Measurements from ENCODE around the gene C1orf210. TPM values are rescaled to one million over a fixed set of nuclear protein-coding genes. Genes with fewer than 3 reads are reported as not detected.

The C1orf210 gene
- total RNA-seq, 1 experiment from 2014 or later = 5.9 TPM

DNA sequence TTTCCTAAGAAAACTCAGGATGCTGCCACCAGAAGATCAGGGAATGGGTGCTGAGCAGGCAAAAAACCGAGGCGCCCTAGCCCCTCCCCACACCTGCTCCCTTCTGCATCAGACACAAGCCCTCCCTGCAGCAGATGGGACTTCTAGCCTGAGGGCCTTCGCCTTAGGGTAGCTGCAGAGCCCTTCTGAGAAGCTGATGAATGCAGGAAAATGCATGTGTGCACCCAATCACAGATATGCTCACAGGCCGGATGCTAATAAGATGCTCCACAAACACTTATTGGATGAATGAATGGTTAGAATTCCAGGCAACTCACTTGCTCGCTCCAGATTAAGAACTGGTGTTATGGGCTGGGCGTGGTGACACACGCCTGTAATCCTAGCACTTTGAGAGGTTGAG lies 6.8 kb upstream of the C1orf210 start:
- Histone ChIP-seq H3K14ac (ENCODE audit: insufficient read depth, low read length) (no peak overlapping the region), H3K23ac (ENCODE audit: insufficient read length, low read depth, low read length) (no peak overlapping the region), H3K79me1 (ENCODE audit: insufficient read depth, low read depth, low read length, poor library complexity, severe bottlenecking) (no peaks in the 10 kb centered on the region), H4K91ac (ENCODE audit: insufficient read length, low read depth, low read length) (no peak overlapping the region), H2BK12ac (ENCODE audit: insufficient read length, low read depth, low read length) (no peak overlapping the region), H3K27me3 (ENCODE audit: insufficient read depth, low read length) (no peaks in the 10 kb centered on the region), H3K23me2 (ENCODE audit: insufficient read length, low read depth, low read length, poor library complexity, severe bottlenecking) (no peaks in the 10 kb centered on the region), H3T11ph (ENCODE audit: low read length) (no peak overlapping the region), H4K8ac (replicated peaks; ENCODE audit: insufficient read length, low read depth, low read length) (no peak overlapping the region), H4K20me1 (ENCODE audit: control insufficient read depth, insufficient read depth, insufficient read length) (no peaks in the 10 kb centered on the region), H2AFZ (ENCODE audit: low read length) (no peak overlapping the region), H4K5ac (ENCODE audit: insufficient read length, low read depth, low read length) (no peak overlapping the region), H2BK15ac (ENCODE audit: low read depth, low read length) (no peak overlapping the region), H2BK20ac (ENCODE audit: low read depth, low read length, poor library complexity, severe bottlenecking) (no peak overlapping the region), H3K56ac (ENCODE audit: insufficient read length, low read depth, low read length) (no peak overlapping the region), H3K18ac (ENCODE audit: insufficient read length, low read depth, low read length) (no peak overlapping the region), H3K27ac (ENCODE audit: insufficient read length, low read depth, low read length) (no peak overlapping the region), H2BK120ac (ENCODE audit: low read depth, low read length, poor library complexity, severe bottlenecking) (no peak overlapping the region), H3K4ac (ENCODE audit: low read depth, low read length) (no peak overlapping the region), H3K4me2 (ENCODE audit: insufficient read depth, insufficient read length, low read length) (no peak overlapping the region), H2BK5ac (ENCODE audit: insufficient read length, low read length) (no peak overlapping the region), H3K9me3 (ENCODE audit: control insufficient read depth, low read depth, low read length) (no peaks in the 10 kb centered on the region), H3K4me1 (ENCODE audit: insufficient read depth, low read length) (peaks cover 9% of the 10 kb centered on the region), H3K79me2 (ENCODE audit: insufficient read depth, low read length) (no peaks in the 10 kb centered on the region), H3K9ac (ENCODE audit: extremely low read depth, insufficient read length, low read length) (no peak overlapping the region), H2AK5ac (ENCODE audit: insufficient read length, low read length) (no peak overlapping the region)
- TF ChIP-seq CTCF (conservative IDR thresholded peaks at IDR 0.05) = no peak
- no CpG with 5 or more reads among the region's 7 CpGs for WGBS (ENCODE audit: extremely low coverage, insufficient read length, low lambda C conversion rate)
- Mint-ChIP-seq H3K4me3 (no peak overlapping the region), H3K27ac (peak overlapping the region in 1 of 3 experiments; percentile 29; a peak in 1 of 7 replicates), H3K27me3 (ENCODE audit: low read depth) (peaks cover 2% of the 10 kb centered on the region), H3K4me1 (peaks cover 25 to 27% of the 10 kb centered on the region in 2 experiments), H3K36me3 (ENCODE audit: insufficient read depth in 1 of 3, low read depth in 3 of 3) (no peaks in the 10 kb centered on the region), H3K9me3 (no peaks in the 10 kb centered on the region)
- no peak for DNase-seq

All from H9 (cell line).